GM18502 (cell line): ENCODE measurements around the gene EFEMP2.

Experiments
- ATAC-seq: cut with Tn5 transposase; IDR thresholded peaks from one replicate; pipeline ENCODE4 v1.9.1; 2021; ENCODE audit warnings: mild to moderate bottlenecking; ENCODE audit not compliant: unreplicated experiment, poor library complexity

EFEMP2 gene

DNA sequence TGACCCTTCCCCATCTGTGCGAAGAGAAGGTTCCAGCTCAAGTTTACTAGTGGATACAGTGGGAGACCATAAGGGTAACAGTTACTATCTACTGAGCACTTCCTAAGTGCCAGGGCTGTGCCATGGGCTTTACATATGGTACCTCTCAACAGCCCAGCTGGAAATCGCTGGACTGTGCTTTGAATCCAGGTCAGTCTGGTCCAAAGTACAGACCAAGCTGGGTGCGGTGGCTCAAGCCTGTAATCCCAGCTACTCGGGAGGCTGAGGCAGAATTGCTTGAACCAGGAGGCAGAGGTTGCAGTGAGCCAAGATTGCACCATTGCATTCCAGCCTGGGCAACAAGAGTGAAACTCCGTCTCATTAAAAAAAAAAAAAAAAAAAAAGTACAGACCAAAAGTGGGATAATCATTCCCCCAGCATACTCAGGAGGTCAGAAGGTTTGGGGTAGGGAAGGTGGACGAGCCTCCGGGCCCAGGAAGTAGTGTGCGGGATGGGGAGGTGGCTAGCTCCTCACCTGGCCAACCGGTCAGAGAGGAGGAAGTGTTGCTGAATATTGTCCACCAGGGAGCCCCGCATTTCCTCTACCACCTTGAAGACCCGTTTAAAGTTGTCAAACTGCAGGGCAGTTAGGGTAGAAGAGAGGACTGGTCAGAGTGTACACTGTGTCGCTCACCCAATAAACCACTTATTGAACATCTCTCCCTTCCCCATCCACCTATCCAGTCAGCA lies 13.4 kb upstream of the EFEMP2 start:
- no peak for ATAC-seq

DNA sequence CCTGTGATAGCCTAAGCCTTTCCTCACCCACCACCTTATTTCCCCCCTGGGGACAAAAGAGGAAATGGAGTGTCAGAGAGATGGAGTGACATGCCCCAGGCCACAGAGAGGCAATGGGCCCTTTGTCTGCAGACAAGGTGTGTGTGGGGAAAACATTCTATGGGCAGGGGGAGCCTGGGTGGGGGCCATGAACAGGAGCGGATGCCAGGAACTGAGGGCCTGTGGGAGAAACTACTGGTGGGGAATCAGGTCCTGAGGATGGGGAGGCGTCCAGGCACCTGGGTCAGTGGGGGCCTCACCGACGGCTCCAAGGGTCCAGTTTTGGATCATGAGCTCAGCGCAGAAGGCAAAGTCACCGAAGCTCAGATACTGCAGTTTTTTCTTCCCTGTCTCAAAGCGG lies 12.6 kb upstream of the EFEMP2 start:
- no peak for ATAC-seq

DNA sequence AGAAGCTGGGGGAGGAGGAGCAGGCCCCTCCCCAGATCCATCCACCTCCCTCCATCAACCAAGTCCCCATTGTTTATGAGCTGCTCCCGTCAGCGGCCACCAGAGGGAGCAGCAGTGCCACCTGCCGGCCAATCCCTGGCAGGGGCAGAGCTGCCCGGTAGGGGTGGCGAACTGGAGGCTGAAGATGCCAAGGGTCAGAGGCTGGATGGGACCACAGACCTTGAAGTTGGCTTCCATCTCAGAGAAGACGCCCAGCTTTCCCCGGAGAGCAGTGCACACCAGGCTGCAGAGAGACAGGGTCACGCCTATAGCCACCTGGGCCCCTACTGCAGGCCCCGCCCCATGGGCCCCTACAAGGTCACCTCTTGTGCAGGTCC lies 12.1 kb upstream of the EFEMP2 start:
- no peak for ATAC-seq

DNA sequence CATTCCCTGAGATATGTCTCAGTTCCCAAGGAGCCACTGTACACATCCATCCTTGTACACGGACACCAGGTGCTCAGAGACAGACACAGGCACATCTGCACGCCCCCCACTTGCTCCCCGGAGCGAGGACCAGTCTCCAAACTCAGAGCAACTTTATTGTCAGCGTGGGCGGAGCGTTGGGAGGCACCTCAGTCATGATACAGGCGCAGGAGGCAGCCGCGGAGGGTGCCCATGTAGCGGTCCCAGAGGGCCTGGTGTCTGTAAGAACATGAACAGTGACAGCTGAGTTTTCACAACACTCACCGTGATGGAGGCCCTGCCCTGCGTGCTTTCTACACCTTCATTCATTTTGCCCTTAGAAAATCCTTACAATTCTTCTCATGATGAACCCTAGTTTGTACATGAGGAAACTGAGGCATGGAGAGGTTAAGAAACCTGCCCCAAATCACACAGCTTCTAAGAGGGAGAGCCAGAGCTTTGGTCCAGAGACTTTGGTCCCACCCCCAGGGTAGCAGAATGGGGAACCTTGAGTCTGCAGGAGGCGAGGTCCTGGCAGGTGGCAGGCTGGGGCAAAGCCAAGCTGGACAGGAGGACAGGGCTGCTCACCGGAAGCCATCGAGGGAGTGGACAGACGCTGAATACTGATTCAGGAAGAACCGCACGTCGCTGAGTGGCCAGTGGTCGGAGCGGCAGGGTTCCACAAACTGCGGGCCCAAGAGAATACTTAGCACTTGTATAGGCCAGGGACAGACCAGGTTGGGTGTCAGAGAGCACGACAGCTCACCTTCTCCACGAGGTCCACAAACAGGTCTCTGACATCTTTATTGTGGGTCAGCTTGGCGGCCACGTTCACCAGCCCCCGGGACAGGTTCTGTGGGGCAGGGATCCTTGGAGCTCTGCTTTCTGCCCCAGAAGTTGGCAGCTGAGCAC lies 11.5 kb upstream of the EFEMP2 start:
- no peak for ATAC-seq

DNA sequence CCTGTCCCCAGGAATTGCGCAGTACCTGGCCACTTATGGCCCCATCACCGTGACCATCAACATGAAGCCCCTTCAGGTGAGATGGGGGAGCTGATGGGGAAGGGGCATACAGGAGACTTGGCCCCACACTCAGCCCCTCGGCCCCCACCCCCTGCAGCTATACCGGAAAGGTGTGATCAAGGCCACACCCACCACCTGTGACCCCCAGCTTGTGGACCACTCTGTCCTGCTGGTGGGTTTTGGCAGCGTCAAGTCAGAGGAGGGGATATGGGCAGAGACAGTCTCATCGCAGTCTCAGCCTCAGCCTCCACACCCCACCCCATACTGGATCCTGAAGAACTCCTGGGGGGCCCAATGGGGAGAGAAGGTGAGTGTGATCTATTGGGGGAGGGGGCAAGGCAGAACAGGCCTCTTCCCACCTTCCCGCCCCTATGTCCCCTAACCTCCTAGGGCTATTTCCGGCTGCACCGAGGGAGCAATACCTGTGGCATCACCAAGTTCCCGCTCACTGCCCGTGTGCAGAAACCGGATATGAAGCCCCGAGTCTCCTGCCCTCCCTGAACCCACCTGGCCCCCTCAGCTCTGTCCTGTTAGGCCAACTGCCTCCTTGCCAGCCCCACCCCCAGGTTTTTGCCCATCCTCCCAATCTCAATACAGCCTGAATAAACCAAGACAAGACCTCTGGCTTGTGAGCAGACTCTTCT lies 10.6 kb upstream of the EFEMP2 start:
- ATAC-seq, result no peak

DNA sequence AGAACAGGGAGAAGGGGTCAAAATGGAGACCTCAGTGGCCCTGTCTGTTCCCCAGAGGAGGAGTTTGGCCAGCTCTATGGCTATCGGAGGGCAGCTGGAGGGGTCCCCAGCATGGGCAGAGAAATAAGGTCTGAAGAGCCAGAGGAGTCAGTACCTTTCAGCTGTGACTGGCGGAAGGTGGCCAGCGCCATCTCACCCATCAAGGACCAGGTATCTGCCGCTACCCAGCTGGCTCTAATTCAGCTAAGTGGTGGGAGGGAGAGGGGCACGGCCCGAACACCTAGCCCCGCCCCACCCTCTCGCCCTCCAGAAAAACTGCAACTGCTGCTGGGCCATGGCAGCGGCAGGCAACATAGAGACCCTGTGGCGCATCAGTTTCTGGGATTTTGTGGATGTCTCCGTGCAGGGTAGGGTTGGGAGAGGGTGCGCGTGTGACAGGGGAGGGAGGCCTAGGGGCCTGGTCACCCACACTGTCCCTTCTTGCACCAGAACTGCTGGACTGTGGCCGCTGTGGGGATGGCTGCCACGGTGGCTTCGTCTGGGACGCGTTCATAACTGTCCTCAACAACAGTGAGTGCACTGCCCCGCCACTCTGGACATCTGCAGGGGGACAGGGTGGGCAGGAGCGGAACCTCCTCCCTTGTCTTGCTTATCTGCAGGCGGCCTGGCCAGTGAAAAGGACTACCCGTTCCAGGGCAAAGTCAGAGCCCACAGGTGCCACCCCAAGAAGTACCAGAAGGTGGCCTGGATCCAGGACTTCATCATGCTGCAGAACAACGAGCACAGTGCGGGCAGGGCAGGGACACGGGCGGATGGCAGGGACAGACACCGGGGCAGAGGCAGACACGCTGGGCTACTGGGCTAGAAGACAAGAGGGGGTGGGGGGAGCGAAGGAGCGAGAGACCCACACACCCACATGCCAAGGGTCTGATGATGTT lies 9.8 kb upstream of the EFEMP2 start:
- no peak for ATAC-seq

DNA sequence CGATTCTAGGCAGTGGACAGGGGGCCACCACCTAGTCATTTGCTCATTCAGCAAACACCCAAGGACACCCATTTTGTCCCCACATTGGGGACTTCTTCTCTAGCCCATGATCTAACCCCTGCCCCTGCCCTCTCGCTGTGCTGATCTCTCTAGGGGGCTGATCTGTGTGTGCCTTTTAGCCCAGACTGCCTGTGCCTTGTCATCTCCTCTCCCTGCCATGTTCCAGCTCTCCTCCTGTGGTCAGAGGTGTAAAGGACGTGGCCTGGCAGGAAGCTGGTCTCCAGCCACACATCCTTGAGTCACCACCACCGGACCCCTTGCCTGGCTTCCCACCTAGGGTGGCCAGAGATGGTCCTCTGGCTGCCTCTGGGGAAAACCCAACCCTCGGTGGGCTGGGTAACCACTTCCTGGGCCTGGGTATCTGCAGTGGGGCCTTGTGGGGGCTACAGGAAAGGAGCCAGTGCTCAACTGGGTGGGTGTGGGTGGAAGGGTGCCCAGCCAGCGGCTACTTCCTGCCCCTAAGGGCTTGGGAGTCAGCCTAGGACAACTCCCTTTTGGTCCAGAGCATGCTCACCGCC lies 8.3 kb upstream of the EFEMP2 start:
- no peak for ATAC-seq

DNA sequence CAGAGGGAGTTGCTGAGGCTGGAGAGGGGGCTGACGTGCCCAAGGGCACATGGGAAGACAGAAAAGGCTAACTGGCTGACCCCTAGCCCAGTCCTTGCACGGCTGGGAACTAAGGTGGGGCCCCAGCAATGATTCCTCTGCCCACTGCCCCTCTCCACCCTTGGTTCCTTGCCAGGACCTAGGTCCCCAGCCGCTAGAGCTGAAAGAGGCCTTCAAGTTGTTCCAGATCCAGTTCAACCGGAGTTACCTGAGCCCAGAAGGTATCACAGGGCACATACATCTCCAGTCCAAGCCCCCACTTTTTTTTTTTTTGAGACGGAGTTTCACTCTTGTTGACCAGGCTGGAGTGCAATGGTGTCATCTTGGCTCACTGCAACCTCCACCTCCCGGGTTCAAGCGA lies 7.4 kb upstream of the EFEMP2 start:
- no peak for ATAC-seq

DNA sequence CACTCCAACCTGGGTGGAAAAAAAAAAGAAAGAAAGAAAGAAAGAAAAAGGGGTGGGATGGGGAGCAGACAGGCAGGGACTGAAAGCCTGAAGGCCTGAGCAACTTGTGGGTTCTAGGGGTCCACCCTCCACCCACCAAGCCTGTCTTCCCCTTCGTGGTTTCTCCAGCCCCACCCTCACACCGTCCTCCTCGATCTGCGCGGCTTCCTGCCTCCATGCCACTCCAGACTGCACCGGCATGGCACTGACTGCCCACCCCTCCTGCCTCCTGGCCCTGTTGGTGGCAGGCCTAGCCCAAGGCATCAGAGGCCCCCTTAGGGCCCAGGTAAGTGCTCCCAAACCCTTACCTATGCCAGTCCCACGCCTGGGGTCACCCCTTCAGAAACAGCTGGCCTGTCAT lies 7.0 kb upstream of the EFEMP2 start, which contains the start of gene CTSW:
TSS of gene CTSW (plus strand) at position 221 of the 400 bp plus-strand sequence. CDS start at position 239, 18 bp downstream.
- no peak for ATAC-seq

DNA sequence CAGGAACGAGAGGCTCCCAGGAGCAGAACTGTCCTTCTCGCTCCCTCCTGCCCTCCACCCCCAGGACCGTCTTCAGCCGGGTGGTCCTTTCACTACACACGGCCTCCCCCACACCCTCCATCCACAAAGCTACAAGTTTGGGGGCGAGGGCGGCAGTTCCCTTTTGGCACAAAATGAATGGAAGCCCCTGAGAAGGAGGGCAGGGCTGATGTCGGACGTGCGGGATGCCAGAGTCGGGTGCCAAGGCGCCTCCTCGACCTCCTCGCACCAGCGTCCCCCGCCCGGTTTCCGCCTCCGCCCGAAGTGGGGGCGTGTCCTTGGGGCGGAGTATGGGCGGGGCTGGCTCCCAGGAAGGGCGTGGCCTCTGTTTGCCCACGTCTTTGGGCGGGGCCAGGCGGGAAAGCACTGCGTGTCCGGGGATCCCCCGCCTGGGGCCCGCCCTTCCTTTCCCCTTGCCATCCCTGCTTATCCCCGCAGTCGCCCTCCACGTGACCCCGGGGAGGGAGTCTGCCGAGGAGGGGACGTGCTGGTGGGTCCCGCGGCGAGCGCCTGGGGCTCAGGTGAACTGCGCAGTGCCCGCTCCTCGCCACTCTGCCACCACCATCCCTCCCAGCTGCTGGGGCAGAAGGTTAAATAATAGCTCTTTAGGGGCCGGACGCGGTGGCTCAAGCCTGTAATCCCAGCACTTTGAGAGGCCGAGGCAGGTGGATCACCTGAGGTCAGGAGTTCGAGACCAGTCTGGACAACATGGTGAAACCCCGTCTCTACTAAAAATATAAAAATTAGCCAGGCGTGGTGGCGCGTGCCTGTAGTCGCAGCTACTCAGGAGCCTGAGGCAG lies 937 bp upstream of the EFEMP2 start:
- ATAC-seq, result peak; percentile 81

DNA sequence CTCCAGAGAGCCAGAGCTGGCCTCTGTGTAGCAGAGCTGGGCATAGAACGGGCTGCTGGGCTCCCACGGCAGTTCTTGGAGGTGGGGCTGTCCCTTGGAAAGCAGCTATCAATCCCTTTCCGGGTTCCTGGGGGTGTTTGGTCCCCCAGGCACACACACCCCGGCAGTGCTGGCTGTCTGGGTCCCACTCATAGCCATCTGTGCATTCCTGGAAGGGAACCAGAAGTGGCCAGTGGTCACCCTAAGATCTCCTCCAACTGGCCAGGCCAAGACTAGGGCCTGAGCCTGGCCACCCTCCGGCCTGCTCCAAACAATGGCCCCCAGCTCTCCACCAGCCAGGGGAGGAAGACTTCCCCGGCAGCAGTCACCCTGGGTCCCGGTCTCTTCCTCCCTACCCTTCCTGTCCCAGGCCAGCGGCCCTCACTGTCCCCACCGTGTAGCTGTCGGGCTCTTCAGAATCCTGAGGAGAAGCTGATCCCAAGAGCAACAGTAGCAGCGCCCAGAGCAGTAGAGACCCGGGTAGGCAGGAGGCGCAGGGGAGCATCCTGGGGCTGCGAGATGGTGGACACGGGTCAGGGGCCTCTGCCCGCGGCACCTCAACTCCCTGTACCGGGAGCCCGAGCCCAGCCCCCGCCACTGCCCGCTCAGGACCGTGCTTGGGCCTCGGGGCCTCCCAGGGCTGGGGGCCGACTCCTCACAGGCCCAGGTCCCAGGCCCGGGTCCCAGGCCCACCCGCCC lies 620 bp downstream of the EFEMP2 start:
- no peak for ATAC-seq

DNA sequence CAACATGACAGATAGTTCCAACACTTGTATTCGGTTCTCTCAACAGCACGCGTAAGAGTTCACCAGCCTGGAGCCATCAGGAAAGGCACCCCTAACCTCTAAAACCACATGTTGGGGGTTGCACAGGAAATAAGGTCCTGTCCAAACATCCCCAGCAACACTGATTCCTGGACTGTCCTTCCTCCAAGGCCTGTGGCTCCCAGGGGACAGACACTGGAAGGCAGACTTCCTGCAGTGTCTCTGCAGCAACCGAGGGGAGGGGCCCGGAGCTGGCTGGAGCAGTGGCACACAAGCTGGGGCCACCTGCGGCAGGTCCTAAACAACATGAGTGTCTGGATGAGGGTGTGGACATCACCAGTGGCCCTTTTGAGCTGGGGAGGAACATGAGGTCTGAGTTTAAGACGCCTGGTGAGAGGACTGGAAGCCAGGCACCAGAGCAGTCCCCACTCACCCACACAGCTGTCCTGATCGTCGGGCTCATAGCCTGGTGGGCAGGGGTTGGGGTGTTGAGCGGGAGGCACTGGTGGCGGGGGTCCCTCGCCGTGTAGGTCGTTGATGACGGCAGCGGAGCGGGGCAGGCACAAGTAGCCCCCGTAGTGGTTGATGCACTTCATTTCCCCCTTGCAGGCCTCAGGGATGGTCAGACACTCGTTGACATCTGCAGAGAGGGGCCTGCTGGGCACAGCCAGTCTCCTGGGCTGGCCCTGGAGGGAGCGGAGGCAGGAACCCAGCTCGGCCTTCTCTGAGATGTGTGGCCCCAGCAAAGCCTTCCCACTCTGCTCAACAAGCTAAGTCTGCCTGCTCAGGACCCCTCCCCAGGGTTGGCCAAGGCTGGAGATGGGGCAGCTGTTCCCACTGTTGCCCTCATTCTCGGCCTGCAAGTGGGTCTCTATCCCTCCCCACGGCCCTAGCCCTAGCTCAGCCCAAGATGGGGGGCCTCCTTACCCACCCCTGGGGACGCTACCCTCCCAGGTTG lies 1.6 kb downstream of the EFEMP2 start:
- ATAC-seq, result no peak

DNA sequence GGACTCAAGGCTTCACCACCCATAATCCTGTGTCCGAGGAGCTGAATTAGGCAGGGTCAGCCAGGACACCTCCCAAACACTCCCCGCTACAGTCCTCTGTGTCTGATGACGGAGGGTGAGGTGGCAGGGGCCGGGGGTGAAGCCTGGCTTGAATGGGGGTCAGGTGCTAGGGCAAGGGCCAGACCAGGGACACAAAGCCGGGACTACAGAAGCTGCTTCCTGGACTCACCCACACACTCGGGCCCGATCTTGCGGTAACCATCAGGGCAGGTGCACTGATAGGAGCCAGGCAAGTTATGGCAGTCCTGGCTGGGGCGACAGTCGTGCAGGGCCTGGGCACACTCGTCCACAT lies 2.3 kb downstream of the EFEMP2 start:
- no peak for ATAC-seq

DNA sequence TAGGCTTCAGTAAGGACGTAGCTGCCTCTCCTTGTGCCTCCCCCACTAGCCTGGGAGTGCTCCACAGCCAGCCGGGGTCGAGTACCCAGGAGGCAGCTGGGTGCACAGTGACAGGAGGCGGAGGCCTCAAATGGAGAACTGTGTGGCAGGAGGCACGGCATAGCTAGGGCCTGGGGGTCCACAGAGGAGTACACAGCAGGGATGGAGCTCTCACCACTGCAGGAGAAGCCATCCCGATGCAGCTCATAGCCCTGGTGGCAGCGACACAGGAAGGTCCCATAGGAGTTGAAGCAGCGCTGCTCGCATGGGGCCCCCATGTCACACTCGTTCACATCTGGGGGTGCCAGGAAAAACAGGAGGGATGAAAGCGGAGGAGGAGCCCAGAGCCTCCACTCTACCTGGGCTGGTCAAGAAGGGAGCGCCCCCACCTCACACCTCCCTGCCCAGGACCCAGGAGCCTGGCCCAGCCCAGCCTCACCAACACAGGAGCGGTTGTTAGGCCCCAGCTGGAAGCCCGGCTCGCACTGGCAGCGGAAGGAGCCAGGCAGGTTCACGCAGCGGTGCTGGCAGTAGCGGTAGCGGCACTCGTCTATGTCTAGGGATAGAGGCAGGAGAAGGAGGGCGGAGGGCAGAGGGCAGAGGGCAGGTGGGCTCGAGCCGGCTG lies 2.8 kb downstream of the EFEMP2 start:
- ATAC-seq, result no peak

DNA sequence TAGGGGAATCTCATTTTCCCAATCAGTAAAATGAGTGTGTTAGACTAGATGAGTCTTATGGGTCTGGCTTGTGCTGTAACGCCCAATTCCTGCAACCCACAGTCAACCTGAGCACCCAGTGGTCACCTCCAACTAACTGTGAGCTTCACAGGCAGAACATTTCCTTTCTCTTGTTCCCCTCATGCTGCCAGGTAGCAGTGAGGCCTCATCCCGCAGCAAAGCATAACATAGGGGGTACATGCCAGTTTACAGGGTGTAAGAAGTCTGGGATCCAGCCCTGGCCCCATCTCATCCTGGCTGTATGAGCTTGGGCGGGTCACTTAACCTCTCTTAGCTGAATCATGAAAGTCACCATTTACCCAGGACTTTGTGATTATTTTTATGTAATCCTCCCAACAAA lies 3.7 kb downstream of the EFEMP2 start:
- ATAC-seq, result no peak

DNA sequence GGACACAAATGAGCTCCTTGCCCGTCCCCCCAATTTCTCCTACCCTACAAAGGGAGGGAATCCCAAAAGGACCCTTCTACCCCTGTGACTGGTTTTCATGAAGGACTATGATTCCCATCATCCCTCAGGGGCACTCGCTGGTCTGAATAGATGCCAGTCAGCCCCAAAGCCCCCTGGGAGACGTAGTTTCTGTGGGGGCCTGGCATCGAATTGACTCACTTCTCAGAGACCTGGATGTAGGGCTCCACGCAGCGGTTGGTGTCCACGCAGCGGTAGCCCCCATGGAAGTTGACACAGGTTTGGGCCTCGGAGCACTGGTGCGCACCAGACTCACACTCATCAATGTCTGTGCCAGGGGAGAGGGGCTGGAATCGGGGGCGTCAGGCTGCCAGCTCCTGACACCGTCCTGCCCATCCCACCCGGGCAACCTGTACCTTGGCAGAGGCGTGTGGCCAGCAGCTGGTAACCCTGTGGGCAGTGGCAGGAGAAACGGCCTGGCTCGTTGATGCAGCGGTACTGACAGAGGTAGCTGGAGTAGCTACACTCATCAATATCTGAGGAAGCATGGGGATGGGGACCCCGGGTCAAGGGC lies 4.4 kb downstream of the EFEMP2 start:
- no peak for ATAC-seq
